K562 (cell line): ENCODE data around the gene ITGA11. TPM values are rescaled to one million over a fixed set of nuclear protein-coding genes. Genes with fewer than 3 reads are reported as not detected.

Source experiments
- C11orf30 ChIP-seq: fragments of 450-650 bp; IDR thresholded peaks from 2 replicates; pipeline ENCODE4 v1.6.1; 2016; ENCODE audit warnings: low read depth, mild to moderate bottlenecking
- COPS2 ChIP-seq: fragments of 450-650 bp; conservative IDR thresholded peaks from 2 replicates; pipeline ENCODE4 v1.6.1; 2016; ENCODE audit warnings: mild to moderate bottlenecking, moderate library complexity
- FOXK2 ChIP-seq, 2 experiments: fragments of 450-650 bp; IDR thresholded peaks in 1 of 2; conservative IDR thresholded peaks in 1 of 2; 2 replicates each; pipeline ENCODE4 v1.6.1; 2016; ENCODE audit warnings: low read depth in 2 of 2, mild to moderate bottlenecking in 1 of 2
- HIVEP1 ChIP-seq: fragments of 250-450 bp; sonication (Bioruptor Pico); IDR thresholded peaks from 2 replicates; pipeline ENCODE4 v1.4.0; 2020; ENCODE audit warnings: mild to moderate bottlenecking
- HNRNPUL1 ChIP-seq: fragments of 200-400 bp; formaldehyde crosslinking; IDR thresholded peaks from 2 replicates; pipeline ENCODE4 v1.6.1; 2017; ENCODE audit warnings: low read length
- MAFG ChIP-seq: fragments of 450-650 bp; conservative IDR thresholded peaks from 2 replicates; pipeline ENCODE4 v1.6.1; 2016; ENCODE audit warnings: missing genetic modification characterization, missing compliant biosample characterization
- NR2C1 ChIP-seq, 2 experiments: fragments of 450-650 bp; IDR thresholded peaks; 2 replicates each; pipeline ENCODE4 v1.6.1; 2017; ENCODE audit warnings: mild to moderate bottlenecking in 2 of 2, antibody characterized with exemption in 1 of 2, inconsistent platforms in 1 of 2, missing compliant biosample characterization in 1 of 2, missing genetic modification characterization in 1 of 2
- RAD21 ChIP-seq, 2 experiments: fragments of 250-450 bp in 1 of 2; fragments of 450-650 bp in 1 of 2; sonication (Bioruptor Pico) in 1 of 2; formaldehyde crosslinking in 1 of 2; IDR thresholded peaks in 1 of 2; conservative IDR thresholded peaks in 1 of 2; 2 replicates each; pipeline versions ENCODE4 v1.4.0 to v1.8.0; 2020 to 2022; ENCODE audit warnings: mild to moderate bottlenecking in 2 of 2, moderate library complexity in 1 of 2
- RCOR1 ChIP-seq, 2 experiments: IDR thresholded peaks; 2 replicates each; pipeline ENCODE4 v1.6.1; 2012; ENCODE audit warnings: low read depth in 2 of 2, low read length in 2 of 2, borderline replicate concordance in 1 of 2, improper control_type of control experiment in 1 of 2
- VEZF1 ChIP-seq: fragments of 200-800 bp; sonication (Bioruptor generic); IDR thresholded peaks from 2 replicates; pipeline ENCODE4 v1.6.1; 2017; ENCODE audit warnings: missing genetic modification characterization, missing compliant biosample characterization
- ZC3H11A ChIP-seq: IDR thresholded peaks from 2 replicates; pipeline ENCODE4 v1.6.1; 2012; ENCODE audit warnings: low read depth, low read length, improper control_type of control experiment
- ZEB2 ChIP-seq: fragments of 450-650 bp; IDR thresholded peaks from 2 replicates; pipeline ENCODE4 v1.6.1; 2016
- ZFP36 ChIP-seq: fragments of 150-350 bp; IDR thresholded peaks from 2 replicates; pipeline ENCODE4 v1.6.1; 2018; ENCODE audit warnings: low read length, low read depth; ENCODE audit not compliant: partially characterized antibody
- ZFPM2 ChIP-seq: fragments of 250-450 bp; sonication (Bioruptor Pico); IDR thresholded peaks from 2 replicates; pipeline ENCODE4 v1.5.1; 2022; ENCODE audit warnings: mild to moderate bottlenecking
- ZNF263 ChIP-seq: sonication (generic); formaldehyde crosslinking; IDR thresholded peaks from 2 replicates; pipeline ENCODE4 v1.8.0; 2022; ENCODE audit warnings: mild to moderate bottlenecking, missing genetic modification reagents, borderline replicate concordance
- ZNF696 ChIP-seq: fragments of 250-450 bp; sonication (Bioruptor Pico); conservative IDR thresholded peaks from 2 replicates; pipeline ENCODE4 v1.4.0; 2020; ENCODE audit warnings: mild to moderate bottlenecking, moderate library complexity
- polyA plus RNA-seq, 8 experiments: library from polyadenylated mRNA; depleted of rRNA in 4 of 8; stranded (reverse) in 5 of 8; unstranded in 3 of 8; fragments of >200 nt; fragmentation: Nextera tagmentation in 2 of 8; fragmentation: Illumina TruSeq in 1 of 8; extraction: Ambion mirVana in 2 of 8; extraction: Trizol in 1 of 8; gene quantifications; 2 replicates each; pipeline versions ENCODE4 v1.2.1 to v1.2.3, GENCODE V29; 2011 to 2014; ENCODE audit warnings: inconsistent platforms in 1 of 8, missing spikeins in 1 of 8
- total RNA-seq, 7 experiments: library from RNA; depleted of rRNA in 6 of 7; stranded (reverse); fragments of >200 nt in 6 of 7; fragmentation: Illumina TruSeq in 2 of 7; extraction: Trizol in 2 of 7; gene quantifications; 2 replicates each; pipeline versions ENCODE4 v1.2.1 to v1.2.3, GENCODE V29; 2011 to 2021; ENCODE audit warnings: low replicate concordance in 1 of 7
- TF ChIP-seq, protein P1 (sequence below), 2 experiments: fragments of 200-800 bp in 1 of 2; sonication (Bioruptor generic) in 1 of 2; sonication (generic) in 1 of 2; formaldehyde crosslinking in 1 of 2; IDR thresholded peaks in 1 of 2; conservative IDR thresholded peaks in 1 of 2; 2 replicates each; pipeline versions ENCODE4 v1.5.0 to v1.6.1; 2016 to 2020; ENCODE audit warnings: missing compliant biosample characterization in 1 of 2, missing genetic modification characterization in 1 of 2, missing genetic modification reagents in 1 of 2
- TF ChIP-seq, protein P2 (sequence below): fragments of 450-650 bp; IDR thresholded peaks from one replicate; pipeline ENCODE4 v1.6.1; 2018; ENCODE audit warnings: mild to moderate bottlenecking, moderate library complexity; ENCODE audit not compliant: partially characterized antibody

ITGA11 gene
- total and polyA plus RNA-seq, 9 of the 15 experiments (the other 6 are each of a cell fraction or from before 2014, with no cell fraction given): 0.01 TPM; not detected in 8

DNA sequence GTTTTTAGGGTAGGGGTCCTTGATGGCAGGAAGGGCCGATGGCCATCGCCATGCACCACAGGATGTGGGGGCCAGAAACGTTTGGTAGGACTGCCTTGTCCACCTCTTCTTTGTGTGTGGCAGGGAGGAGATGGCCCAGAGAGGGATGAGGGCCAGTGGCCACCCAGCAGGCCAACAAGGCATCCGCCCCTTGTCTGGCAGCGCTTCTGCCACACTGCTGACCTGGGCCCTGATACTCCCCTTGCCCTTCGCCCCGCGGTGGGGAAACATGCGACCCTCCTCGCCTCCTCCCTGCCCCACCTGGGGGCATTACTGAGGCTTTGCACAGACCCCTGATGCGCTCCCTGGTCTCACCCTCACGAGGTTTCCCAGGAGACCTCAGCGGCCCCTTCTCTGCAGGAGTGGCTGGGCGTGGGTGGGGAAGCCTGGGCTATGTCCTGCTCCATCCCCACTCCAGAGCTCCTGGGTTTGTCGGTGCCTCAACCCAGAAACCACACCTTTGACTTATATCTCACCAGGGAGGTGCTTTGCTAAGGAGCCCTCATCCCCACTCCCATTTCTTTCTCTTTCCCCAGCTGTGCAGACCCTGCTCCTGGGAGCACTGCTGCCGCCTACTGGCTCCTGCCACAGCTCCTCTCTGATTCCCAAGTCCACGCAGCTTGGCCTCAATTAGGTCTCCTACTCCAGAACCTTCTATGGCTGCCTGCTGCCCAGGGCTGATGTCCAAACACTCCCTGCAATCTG is 115.7 kb downstream of the ITGA11 start (continued):
- TF ChIP-seq, protein P1, sequence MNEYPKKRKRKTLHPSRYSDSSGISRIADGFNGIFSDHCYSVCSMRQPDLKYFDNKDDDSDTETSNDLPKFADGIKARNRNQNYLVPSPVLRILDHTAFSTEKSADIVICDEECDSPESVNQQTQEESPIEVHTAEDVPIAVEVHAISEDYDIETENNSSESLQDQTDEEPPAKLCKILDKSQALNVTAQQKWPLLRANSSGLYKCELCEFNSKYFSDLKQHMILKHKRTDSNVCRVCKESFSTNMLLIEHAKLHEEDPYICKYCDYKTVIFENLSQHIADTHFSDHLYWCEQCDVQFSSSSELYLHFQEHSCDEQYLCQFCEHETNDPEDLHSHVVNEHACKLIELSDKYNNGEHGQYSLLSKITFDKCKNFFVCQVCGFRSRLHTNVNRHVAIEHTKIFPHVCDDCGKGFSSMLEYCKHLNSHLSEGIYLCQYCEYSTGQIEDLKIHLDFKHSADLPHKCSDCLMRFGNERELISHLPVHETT (CRISPR knock-in tag; conservative IDR thresholded peaks at IDR 0.05 in 1 of 2, IDR thresholded peaks at IDR 0.05 in 1 of 2): no peak
- TF ChIP-seq ZNF263 (CRISPR knock-in tag) (peak; percentile 54; the same call in 1 of the 2 replicates), RAD21 (CRISPR knock-in tag; conservative IDR thresholded peaks at IDR 0.05 in 1 of 2, IDR thresholded peaks at IDR 0.05 in 1 of 2) (peak in 1 of 2 experiments; percentile 49; a peak in 3 of 4 replicates), ZFPM2 (CRISPR knock-in tag) (no peak), ZFP36 (peak; percentile 63), HIVEP1 (no peak), ZC3H11A (no peak), ZEB2 (no peak), FOXK2 (conservative IDR thresholded peaks at IDR 0.05 in 1 of 2, IDR thresholded peaks at IDR 0.05 in 1 of 2; ENCODE audit: low read depth in 2 of 2) (no peak), ZNF696 (CRISPR knock-in tag) (no peak), C11orf30 (no peak), NR2C1 (IDR thresholded peaks at IDR 0.05) (no peak), NR2C1 (tag; IDR thresholded peaks at IDR 0.05) (no peak), COPS2 (no peak), HNRNPUL1 (no peak), VEZF1 (CRISPR knock-in tag) (no peak), RCOR1 (IDR thresholded peaks at IDR 0.05; ENCODE audit: borderline replicate concordance in 1 of 2, low read depth in 2 of 2, low read length in 2 of 2) (0 out of 4 replicates have a peak, but pooled peaks of 1 of the 2 experiments have one; percentile 29), MAFG (no peak)
- TF ChIP-seq, protein P2, sequence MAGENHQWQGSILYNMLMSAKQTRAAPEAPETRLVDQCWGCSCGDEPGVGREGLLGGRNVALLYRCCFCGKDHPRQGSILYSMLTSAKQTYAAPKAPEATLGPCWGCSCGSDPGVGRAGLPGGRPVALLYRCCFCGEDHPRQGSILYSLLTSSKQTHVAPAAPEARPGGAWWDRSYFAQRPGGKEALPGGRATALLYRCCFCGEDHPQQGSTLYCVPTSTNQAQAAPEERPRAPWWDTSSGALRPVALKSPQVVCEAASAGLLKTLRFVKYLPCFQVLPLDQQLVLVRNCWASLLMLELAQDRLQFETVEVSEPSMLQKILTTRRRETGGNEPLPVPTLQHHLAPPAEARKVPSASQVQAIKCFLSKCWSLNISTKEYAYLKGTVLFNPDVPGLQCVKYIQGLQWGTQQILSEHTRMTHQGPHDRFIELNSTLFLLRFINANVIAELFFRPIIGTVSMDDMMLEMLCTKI: no peak
